Measurements from ENCODE around the gene ATP6V1B1.
"Not testable (repeated sequence)": the region's sequence is repeated elsewhere in the genome, so short reads cannot be mapped to it uniquely, and the experiment has no call there.

The ATP6V1B1 gene

DNA sequence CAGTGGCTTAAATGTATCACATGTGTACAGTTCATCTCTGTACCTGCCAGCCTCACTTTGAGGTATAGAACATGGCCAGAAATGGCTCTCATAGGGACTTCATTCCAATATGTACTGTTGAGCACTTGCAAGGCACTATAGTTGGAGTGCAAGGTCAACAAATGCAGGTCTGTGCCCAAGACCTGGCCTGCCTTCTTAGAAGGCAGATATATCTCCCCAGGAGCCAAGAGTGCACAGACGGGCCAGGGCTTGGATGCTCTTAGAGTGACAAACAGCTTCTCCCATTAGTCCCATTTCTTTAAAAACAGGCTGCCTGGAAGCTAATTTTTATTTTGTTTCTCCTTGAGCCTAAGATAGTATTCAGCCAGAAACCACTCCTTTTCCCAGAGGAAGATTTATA lies 51.7 kb downstream of the ATP6V1B1 start:
- DNase-seq (ENCODE audit: low read depth in 2 of 2, low spot score in 1 of 2), result no peak

DNA sequence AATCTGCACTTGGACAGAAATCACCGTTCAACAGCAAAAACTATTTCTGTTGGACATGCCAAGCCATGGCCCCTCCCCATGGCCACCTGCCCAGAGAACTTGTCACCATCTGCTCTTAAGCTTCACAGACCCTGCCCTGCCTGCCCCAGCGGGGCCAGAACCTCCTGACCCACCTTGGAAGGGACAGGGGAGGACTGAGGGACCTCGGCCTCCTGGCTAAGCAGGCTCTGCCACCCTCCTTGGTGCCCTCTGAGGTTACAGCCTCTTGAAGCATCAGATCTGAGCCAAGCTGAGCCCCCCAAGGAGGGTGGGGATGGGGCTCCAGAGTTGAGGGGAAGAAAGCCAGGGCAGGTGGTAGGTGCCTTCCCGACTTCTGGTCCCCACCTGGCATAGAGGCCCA lies 52.5 kb downstream of the ATP6V1B1 start:
- no peak for DNase-seq (ENCODE audit: low read depth in 2 of 2, low spot score in 1 of 2)

DNA sequence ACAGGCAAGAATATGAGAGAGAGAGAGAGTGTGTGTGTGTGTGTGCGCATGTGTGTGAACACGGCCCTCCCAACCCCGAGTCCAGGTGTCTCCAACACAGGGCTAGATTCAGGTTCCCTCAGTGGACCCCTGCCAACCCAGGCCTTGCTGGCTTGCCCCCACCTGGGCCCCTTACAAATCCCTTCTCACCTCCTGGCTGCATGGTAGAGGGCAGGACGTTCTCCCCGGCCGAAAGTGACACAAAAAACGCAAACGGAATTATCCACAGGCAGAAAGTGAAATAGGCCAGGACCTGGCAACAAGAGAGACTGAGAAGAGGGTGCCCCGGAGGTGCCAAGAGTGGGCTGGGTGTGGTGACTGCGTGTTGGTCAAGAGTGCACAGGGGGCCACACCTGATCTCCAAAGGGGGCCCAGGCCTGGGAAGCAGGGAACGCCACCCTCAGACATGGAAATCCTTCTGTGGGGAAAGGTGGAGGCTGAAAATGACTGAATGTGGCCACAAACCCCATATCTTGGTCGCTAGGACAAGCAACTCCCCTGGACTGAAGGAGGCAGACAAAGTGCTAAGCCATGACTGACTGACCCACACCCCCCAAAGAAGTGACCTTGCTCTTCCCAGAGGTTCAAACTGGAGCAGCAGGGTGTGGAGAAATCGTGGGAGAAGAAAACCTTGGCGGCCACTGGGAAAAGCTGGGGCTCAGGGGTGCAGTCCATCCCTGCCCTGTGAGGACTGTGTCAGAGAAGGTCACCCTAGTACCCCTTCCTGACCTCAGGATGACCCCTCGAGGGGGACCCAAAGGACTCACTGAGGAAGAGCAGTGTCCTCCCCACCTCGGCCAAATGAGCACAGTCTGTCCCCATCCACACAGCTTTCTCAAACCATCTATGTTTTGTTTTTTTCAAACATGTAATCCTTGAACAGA lies 53.3 kb downstream of the ATP6V1B1 start:
- no peak for DNase-seq (ENCODE audit: low read depth in 2 of 2, low spot score in 1 of 2)

DNA sequence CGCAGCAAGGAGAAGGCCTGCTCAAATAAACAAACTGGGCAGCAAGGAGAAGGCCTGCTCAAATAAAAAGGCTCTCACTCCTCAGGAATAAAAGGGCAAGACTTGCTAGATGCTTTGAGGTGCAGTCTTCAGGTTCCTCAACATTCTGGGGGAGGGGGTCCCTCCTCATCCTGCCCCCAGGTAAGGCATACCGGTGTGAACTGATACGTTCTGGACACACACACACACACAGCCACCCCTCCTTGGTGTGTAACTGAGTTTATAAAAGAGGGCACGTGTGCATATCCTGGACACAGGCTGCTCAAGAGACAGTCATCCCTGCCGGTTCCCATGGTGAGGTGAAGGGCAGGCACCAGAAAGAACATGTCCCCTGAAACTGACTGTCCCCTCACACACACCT lies 54.5 kb downstream of the ATP6V1B1 start:
- DNase-seq (ENCODE audit: low read depth in 2 of 2, low spot score in 1 of 2), result no peak

DNA sequence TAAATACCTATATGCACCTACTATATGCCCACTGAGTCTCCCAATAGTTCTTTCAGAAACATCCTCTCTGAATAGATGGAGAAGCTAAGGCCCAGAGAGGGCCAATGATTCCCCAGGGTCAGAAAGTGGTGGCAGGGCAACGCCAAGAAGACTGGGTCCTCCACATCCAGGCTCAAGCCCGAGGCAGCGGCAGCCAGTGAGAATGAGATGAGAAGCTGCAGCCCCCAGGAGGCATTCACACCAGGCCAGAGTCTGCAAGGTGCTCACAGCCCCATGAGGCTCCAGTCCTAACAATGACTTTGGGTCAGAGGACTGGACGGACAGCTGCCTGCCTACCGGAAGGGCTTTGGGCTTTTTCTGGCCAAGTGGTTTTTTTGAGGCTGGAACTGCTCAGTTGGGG lies 55.4 kb downstream of the ATP6V1B1 start:
- DNase-seq (ENCODE audit: low read depth in 2 of 2, low spot score in 1 of 2), result no peak

DNA sequence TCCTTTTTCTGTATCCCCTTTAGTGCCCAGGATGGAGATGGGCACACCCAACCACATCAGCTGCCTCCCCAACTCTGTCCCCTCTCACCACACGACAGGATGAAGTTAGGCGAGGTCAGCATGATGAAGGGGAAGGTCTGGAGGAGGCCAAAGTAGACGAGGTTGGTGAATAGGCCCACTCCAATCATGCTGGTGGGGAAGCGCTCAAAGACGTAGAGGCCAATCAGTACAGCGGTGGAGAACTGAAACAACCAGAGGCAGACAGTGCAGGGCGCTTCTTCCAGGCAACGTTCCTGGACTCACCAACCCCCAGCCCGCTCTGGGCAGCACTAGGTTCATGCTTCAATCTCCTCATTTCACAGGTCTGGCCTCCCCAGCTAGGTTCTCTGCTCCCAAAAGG lies 56.0 kb downstream of the ATP6V1B1 start:
- no peak for DNase-seq (ENCODE audit: low read depth in 2 of 2, low spot score in 1 of 2)

DNA sequence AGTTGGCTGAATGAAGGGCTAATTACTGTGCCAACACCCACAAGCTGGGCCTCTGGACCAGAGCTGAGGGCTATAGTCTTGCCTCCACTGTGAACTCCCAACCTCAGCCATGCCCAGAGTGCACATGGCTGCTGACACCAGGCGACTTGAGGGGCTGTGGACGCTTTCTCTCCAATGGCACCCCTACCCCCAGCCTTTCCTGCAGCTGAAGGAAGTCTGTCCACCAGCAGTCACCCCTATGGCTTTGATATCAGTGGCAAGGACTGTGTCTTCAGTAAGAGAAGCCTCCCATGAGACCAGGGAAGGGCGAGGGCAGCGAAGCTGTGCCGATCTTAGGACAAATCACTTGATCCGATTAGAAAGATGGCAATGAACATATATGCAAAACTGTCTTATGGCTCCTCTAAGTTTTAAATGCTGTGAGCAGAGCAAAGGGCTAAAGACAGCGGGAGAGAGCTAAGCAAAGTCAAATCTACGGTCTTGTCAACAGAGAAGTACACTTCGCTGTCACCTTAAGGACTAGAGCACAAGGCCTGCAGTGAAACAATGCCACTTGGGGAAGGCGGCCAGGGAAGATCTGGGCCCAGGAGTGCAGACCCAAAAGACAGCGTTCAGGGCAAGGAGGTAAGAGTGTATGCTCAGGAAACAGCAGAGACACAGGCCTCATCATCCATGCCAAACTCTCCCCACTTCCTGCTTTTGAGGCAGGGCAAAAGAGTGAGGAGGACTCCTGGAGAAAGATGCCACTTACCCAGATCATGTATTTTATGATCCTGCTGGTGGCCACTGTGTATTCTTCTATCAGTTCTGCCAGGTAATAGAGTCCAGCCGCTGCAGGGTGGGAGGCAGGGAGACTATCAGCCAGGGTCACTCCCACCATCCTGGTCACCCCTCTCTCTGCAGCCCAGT lies 57.5 kb downstream of the ATP6V1B1 start:
- no peak for DNase-seq (ENCODE audit: low read depth in 2 of 2, low spot score in 1 of 2)

DNA sequence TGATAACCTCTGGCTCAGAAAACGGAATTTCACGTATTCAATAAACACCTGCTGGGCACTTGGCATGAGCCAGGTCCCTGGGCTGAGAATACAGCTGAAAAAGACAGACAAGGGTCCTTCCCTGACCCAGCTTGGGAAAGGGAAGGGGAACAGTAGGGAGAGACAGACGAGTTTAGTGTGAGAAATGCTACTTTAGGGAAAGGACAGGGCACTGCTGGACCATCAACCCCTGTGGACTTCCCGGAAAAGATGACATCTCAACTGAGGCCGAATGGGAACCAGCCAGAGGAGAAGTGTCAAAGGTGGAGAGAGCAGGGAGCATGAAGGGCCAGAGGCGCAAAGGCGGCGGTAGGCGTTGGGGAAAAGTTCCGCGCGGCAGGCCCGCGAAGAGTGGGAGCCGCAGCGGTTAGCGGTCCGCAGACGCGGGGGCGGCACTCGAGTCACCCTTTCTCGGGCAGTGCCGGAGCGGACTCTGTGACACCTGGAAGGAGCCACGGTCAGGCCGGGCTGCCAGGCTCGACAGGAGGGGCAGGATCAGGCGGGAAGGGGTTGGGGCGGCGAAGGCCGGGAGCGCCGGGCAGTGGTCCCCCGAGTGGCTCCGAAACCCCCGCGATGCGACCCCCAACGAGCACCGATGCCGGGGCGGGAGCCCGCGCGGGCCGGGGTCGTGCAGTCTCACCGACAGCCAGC lies 58.5 kb downstream of the ATP6V1B1 start:
- no peak for DNase-seq (ENCODE audit: low read depth in 2 of 2, low spot score in 1 of 2)

DNA sequence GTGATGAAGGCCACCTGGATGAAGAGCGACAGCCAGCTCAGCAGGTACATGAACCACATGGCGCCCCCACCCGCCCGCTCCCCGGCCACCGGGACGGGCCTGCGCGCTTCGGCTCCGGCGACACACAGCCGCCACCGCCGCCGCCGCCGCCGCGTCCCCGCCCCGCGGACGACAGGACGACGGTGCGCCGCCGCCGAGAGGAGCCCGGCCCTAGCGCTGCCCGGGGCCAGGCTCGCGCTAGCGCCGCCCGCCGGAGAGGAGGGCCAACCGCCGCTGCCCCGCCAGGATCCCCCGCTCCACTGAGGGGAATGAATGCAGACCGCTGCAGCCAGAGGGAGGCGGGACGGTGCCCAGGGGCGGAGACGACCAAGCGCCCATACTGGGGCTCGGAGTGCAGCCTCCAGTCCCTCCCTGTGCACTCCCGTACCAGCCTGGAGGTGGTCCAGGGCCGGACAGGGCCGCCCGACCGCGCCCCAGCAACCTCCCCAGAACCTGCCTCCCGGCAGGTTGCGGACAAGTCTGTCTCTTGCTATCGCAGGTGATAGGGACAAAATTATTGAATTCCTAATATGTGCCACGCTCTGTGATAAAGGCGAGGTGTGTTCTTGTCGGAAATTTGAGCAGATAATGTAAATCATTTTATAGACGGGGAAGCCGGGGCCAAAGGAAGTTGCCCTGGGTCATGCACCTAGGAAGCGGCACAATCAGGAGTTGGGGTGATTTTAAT lies 59.2 kb downstream of the ATP6V1B1 start, which contains the start of gene TEX261:
TSS of gene TEX261 (minus strand) at position 175 of the 727 bp plus-strand sequence. CDS start at position 59, 116 bp downstream.
- DNase-seq (ENCODE audit: low read depth in 2 of 2, low spot score in 1 of 2), result peak; percentile 63 to 82

DNA sequence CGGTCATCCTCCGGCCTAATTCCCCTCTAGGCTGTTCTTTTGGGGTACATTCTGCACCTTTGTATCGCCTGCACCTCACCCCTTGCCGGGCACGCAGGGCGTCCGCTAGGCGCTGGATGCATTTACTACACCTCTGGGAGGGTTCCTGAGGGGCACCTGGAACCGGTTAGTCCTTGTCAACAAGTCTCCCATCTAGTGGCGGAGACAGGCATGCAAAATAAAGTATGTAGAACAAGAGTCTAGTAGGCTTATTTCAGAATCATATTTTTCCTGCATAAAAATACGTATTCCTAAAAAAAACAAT lies 59.7 kb downstream of the ATP6V1B1 start:
- no peak for DNase-seq (ENCODE audit: low read depth in 2 of 2, low spot score in 1 of 2)

DNA sequence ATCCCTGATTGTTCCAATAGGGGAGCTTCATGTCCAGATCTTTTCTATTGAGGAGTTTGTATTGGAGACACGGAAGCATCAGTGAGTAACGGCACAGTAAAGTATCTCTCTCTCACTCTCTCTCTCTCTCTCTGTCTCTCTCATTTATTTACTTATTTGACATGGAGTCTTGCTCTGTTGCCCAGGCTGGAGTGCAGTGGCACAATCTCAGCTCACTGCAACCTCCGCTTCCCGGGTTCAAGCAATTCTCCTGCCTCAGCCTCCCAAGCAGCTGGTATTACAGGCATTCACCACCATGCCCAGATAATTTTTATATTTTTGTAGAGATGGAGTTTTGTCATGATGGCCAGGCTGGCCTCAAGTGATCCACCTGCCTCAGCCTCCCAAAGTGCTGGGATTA lies 63.2 kb downstream of the ATP6V1B1 start:
- DNase-seq (ENCODE audit: low read depth in 2 of 2, low spot score in 1 of 2), result not testable (repeated sequence)

DNA sequence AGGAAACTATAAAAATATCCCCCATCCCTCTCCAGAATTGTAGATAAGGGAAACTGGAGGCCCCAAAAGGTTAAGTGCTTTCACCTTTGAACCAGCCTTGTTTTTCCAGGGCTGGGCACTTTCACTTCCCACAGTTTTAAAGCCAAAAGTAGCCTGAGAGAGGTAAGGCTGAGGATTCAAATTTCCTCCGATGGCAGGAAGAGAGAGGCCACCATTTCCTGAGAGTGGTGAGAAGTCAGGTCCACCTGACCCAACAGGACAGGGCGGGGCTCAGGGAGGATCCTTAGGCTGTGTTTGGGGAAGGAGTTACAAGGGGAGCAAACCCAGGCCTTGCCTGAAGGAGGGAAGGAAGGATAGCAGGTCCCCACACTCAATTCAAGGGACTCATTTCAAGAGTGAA lies 63.7 kb downstream of the ATP6V1B1 start:
- DNase-seq (ENCODE audit: low read depth in 2 of 2, low spot score in 1 of 2), result no peak

DNA sequence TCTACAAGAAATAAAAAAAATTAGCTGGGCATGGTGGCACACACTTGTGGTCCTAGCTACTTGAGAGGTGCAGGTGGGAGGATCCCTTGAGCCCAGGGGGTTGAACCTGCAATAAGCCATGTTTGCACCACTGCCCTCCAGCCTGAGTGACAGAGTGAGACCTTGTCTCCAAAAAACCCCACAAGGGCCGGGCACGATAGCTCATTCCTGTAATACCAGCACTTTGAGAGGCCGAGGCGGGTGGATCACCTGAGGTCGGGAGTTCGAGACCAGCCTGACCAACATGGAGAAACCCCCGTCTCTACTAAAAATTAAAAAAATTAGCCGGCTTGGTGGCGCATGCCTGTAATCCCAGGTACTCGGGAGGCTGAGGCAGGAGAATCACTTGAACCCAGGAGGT lies 64.2 kb downstream of the ATP6V1B1 start:
- DNase-seq (ENCODE audit: low read depth in 2 of 2, low spot score in 1 of 2), result not testable (repeated sequence)

DNA sequence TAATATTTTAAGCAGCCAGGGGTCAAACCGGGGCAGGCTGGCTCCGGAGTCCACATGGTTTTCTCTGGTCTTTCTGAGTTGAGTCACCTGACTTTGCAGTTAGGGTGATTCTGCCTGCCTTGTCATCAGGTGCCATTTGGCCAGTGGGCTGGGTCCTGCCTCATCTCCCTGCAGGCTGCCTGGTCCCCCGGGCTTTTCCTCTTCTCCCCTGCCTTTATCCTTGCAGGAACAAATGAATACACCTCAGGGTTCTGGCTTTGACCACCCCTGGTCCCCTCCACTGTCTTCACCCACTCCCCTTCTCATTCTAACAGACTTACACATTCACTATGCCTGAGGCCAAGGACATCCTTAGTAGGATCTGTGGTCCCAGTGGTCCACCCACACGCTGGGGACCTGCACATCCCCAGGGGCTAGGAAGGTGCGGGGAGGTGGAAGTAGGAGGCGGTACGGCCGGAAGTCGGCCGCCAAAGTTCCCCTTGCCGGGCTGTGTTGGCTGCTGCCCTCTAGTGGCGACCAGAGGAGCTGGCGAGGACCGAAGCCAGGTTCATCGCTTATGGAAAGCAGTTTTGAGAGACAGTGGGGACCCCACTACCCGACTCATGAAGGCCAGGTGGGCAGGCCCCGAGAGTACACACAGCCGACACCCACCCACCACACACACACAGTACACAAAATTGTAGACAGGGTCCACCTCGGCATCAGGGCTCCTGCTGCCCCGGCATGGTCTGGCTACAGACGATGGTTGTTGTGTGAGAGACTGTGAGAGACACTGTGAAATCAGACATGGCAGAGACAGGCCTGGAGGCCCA lies 65.3 kb downstream of the ATP6V1B1 start:
- peak; percentile 51 to 65 for DNase-seq (ENCODE audit: low read depth in 2 of 2, low spot score in 1 of 2)

DNA sequence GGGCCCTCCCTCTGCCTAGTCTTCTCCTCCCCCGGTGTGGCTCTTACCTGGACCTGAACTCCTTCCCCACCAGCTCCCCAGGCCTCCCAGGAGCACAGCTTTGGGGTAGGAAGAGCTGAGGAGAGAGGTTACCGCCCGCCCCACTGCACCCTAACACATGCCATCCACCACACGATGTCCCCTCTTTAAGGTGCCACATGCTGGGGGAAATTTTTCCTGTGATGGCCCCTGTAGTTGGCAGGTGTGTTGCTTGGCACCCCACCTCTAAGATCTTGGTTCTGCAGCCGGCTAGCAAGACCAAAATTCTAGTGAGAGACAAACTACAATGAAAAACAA lies 65.9 kb downstream of the ATP6V1B1 start:
- DNase-seq (ENCODE audit: low read depth in 2 of 2, low spot score in 1 of 2), result no peak

DNA sequence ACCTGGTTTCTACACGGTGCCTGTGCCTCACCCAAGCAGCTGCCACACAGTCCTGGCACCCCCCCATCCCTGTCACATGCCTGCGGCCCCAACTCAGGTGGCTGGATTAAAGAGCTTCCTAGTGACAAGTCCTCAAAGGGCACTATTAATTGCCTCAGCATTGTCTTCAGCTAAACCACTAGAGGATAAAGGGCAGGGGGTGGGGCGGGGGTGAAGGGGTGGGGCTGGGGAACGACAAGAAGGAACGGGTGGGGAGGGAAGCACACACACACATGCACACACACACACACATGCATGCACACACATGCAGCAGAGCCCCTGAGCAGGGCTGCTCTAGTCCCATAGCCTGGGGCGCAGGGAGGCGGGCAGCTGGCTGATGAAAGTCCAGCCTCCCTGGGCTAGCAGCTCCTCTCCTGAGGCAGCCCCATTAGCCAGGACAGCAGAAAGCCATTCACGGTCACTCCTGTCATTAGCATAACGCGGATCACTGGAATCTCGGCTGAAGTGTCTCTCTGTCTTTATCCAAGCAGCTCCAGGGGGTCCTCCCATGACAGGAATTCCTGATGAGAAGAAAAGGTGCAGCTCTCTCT lies 66.4 kb downstream of the ATP6V1B1 start:
- DNase-seq (ENCODE audit: low read depth in 2 of 2, low spot score in 1 of 2), result no peak

DNA sequence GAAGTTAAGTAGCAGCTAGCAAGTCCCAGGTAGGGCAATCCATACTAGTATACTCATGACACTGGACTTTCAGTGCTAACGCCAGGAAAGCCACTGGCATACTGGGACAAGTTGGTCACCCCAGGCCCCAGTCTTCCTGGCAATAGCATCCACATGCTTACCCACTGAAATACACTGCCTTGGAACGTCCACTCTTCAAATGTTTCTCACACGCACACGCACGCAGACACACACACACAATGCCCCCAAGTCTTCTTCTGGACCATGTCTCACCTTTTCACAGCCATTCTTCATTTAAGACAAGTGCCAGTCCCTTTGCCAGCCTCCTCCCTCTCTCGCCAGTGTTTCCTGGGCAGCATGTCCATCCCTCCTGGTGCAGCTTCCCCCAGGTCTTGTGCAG lies 67.7 kb downstream of the ATP6V1B1 start:
- no peak for DNase-seq (ENCODE audit: low read depth in 2 of 2, low spot score in 1 of 2)

DNA sequence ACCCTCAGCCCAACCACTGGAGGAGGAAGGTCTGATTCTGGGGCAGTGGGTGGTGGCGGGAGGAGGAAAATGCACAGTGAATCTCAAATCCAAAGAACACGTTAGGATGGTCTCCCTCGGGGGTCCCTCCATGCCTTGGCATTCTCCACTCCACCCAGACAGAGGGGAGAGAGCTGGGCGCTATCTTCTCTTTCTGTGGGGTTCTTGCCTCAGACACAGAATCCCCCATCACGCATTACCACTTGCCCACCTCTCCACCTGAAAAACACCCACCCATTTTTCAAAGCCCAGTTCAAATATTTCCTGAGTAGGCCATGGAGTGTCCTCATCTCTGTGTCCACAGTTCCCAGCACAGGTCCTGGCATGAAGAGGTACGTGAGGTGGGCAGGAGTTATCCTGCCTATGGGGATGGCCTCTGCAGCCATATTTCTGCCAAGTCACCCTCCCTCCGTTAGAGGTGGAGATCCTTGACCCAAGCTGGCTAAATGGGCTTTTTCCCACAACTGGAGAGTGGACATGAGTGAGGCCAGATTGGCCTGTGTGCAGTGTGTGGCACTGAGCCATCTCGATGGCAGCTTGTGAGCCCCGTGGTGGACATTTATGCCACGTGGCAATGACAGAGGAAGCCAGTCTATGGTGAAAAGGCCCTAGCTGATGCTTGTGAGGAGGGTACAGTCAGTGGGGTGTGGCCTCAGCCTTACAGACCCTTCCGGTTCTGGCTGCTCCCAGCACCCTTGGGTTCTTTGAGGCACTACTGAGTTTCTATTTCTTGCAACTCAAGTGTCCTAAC lies 68.5 kb downstream of the ATP6V1B1 start:
- DNase-seq (ENCODE audit: low read depth in 2 of 2, low spot score in 1 of 2), result no peak

DNA sequence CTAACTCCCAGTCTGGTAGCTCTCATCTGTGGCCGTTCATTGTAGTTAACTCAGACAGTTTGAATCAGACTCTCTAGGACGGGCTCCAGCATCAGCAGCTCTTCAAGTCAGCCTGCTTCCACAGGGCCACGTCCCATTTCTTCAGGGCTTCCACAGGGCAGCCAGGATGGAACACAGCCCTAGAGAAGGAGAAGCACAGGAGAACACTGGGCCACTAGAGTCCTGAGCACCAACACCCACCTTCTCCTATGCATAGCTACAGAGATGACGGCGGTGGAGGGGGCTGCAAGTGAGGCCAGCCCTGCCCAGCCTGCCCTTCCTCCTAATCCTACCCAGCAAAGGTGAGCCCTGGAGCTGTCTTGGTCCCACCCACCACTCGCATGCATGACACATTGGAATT lies 69.2 kb downstream of the ATP6V1B1 start:
- no peak for DNase-seq (ENCODE audit: low read depth in 2 of 2, low spot score in 1 of 2)
